HG03039 (cell line): Measurements from ENCODE around the gene CRIP1.

ENCODE experiments used
- ATAC-seq: cut with Tn5 transposase; IDR thresholded peaks from one replicate; pipeline ENCODE4 v1.9.1; 2021; ENCODE audit warnings: mild to moderate bottlenecking, moderate library complexity; ENCODE audit not compliant: unreplicated experiment

The CRIP1 gene

DNA sequence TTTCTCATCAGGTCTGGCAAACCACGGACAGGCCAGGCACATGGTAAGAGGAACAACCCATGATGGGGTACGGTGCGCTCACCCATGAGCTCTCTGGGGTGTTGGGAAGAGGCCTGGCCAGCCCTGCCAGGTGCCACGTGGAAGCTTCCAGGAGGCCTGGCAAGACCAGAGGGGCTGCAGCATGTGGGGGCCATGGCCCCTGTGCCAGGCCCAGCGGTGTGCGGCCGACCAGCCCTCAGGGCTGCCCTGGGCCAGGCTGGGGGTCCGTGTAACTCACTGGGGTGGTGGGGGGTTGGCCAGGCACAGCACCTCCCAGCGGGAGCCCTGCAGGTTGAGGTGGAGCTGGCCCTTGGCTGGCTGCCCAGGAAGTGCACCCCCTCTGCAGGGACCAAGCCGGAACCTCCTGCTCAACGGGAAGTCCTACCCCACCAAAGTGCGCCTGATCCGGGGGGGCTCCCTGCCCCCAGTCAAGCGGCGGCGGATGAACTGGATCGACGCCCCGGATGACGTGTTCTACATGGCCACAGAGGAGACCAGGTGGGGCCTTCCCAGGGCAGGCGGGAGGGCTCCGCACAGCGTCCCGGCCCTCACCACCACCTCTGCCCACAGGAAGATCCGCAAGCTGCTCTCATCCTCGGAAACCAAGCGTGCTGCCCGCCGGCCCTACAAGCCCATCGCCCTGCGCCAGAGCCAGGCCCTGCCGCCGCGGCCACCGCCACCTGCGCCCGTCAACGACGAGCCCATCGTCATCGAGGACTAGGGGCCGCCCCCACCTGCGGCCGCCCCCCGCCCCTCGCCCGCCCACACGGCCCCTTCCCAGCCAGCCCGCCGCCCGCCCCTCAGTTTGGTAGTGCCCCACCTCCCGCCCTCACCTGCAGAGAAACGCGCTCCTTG, 17.0 kb upstream of the CRIP1 start:
- no peak for ATAC-seq

DNA sequence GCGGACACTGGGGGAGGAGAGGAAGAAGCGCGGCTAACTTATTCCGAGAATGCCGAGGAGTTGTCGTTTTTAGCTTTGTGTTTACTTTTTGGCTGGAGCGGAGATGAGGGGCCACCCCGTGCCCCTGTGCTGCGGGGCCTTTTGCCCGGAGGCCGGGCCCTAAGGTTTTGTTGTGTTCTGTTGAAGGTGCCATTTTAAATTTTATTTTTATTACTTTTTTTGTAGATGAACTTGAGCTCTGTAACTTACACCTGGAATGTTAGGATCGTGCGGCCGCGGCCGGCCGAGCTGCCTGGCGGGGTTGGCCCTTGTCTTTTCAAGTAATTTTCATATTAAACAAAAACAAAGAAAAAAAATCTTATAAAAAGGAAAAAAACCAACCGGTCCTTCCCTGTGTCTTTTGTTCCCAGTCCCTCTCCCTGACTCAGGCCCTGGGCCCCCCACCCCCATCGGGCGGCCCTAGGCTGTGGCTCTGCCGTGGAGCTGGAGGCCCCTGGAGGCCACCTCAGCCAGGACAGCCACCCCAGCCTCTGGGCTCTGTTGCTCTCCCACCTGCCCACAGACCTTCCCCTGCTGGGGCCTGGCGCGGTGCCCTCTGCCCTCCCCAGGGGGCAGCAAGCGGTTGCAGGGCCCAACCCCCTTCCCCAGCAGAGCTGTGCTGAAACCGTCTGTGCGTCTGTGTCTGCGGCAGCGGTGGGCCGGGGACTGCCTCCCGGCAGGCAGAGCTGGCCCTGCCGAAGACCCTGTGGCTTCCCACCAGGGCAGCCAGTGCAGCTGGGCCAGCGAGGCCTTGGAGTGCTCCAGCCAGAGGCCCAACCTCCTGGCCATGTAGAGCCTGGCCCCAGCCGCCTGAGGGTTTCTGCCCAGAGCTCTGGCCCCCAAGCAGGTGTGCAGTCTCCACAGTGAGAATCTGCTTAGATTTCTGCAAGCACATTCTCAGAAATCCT, 16.1 kb upstream of the CRIP1 start:
- no peak for ATAC-seq

DNA sequence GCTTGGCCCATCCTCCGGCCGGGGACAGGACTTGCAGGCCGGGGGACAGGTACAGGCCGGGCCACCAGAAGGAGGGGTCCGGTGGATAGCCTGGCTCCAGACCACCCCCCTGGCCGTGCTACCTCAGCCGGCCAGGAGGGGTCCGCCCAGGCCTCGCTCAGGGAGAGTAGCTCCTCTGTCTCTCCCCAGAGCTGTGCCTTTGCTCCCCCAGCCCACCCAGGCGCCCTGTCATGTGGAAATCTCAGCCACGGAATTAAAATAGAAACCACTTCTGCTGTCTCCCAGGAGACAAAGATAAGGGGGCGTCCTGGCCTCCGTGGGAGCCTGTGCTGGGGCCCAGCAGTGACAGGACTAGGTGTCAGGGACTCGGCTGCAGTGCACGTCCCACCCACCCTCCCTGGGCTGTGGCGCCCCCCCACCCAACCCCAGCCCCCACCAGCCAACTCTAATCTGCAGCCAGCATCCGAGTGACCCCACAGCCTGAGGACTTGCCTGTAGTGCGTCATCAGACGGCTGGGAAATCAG, 15.3 kb upstream of the CRIP1 start:
- no peak for ATAC-seq

- ATAC-seq, result no peak
These were observed 14.7 kb upstream of the CRIP1 start for GRCh38 chr14:105471823-105472485.

DNA sequence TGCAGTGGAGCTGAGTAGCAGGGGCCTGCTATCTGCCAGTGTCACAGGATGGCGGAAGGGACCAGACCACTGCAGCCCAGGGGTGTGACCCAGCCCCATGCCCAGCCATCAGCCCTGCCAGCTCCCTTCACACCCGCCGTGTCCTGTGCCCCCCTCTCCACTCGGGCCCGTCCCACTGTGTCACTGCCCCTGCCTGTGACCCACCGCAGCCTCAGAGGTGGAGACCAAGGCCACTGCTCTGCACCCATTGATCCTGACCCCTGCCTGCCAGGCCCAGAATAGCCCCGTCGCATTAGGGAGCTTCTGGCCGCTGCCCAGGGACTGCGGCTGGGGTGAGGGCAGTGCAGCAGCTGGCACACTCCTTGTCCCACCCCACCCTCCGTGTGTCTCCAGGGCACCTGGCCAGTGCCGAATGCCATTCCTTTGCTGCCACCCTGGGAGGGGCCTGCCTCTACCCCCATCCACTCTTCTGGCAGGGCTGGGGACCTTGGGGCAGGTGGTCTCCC, 14.1 kb upstream of the CRIP1 start:
- no peak for ATAC-seq

DNA sequence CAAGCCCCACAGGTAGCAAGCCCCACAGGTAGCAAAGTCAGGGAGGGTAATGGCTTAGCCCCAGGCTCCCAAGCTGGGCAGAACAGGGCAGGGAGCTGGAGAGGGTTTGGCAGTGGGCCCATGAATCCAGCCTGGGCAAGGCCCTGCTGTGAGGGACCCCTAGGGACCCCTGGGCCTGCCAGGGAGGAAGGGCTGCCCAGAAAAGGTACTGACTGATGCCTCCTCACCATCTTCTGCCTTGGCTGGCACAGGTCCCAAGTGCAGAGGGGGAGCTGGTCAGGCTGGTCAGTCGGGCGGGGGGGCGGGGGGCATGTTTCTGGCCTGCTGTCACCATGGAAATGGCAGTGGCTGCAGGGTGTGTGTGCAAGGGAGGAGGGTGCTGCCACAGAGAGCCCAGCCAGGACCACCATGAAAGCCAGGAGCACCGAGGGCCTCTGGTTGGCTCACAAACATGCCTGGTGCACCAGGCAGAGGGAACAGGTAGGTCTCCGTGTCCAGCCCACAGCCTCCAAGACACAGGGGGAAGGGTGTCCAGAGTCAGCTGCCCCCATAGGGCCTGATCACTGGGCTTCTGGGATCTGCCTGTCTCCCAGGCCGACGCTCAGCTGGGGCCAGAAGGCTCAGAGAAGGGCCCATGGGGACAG, 13.5 kb upstream of the CRIP1 start:
- no peak for ATAC-seq

DNA sequence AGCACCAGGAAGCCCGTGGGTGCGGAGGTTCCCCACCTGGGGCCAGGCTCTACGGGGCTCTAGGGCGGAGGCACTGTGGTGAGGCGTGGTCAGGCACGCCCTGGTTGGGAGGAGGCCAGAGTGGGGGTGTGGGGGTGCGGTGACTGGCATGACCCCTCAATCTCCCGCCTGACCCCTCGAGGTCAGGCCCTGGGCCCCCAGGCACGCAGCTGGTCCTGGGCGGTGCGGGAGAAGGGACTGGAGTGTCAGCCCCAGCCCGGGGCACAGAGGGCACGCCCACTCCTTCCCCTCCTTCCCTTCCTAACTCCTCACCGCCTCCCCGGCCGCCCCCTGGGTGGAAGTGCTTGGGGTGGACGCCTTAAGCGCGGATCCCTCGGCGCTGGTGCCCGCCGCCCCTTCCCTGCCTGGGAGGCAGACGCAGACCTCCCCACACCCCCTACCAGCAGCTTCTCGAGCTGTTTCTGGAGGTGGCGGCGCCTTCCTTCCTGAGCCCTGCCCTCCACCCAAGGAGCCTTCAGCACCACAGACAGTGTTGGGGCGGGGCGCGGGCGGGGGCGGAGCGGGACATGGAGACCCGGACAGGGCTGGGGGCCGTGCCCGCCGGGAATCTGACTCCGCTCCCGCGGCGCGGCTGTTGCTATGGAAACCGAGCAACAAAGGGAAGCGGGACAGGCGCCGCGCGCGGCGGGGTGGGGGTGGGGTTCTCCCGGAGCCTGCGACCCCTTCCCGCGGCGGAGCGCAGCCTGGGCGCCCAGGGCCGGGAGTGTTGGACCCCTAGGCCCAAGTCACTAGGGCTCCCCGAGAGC, 12.8 kb upstream of the CRIP1 start:
- ATAC-seq, result no peak

GRCh38 chr14:105474483-105475268, 12.0 kb upstream of the CRIP1 start, which contains the start of gene CRIP2:
Gene CRIP2, plus strand, starts transcription at chr14:105474821. Its CDS starts 42 bp downstream, at chr14:105474863.
- no peak for ATAC-seq

DNA sequence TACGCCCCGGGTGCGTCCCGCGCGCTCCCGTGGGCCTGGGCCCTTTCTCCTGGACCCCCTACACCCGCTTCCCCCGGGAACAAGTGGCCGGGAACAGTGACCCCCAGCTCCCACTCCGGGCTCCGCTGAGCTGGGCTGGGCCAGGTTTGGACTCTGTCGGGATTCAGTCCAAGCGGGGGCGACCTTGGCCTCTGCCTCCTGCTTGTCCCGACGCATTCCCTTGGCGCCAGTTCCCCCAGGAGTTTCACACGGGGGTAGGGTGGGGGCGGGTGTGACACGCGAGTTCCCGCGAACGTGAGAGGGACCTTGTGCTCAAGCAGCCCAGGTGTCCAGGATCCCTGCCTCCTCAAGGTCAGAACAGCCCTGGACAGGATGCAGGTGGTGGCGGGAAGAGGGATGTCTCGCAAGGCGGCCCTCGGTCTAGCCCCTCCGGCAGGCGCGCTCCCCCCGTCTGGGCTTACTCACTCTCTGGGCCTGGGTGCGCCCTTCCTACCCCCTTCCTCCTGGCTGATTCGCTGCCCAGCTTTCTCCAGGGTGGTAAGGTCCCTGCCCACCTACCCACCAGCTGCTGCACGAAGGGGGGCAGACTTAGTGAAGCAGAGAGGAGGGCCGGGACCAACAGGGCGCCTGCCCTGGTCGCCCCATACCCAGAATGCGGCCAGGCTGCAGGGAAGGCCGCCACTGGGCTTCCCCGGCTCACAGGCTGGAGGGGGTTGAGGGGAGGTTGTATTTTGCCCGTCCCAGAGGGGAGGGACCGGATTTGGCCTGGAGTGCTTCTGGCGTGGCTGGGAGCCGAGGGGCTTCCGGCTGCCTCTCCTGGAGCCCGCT, 11.2 kb upstream of the CRIP1 start:
- no peak for ATAC-seq

- no peak for ATAC-seq
These were observed 10.4 kb upstream of the CRIP1 start for GRCh38 chr14:105476097-105476830.

- ATAC-seq, result no peak
These were observed 9.6 kb upstream of the CRIP1 start for GRCh38 chr14:105476831-105477659.

- no peak for ATAC-seq
These were observed 8.9 kb upstream of the CRIP1 start for GRCh38 chr14:105477660-105478397.

GRCh38 chr14:105478398-105479251, 8.1 kb upstream of the CRIP1 start:
- no peak for ATAC-seq

GRCh38 chr14:105479431-105480158, 7.1 kb upstream of the CRIP1 start:
- ATAC-seq, result no peak
